ENCODE data around the gene SLC2A8.
A peak's percentile ranks its signal among the peaks of the same experiment; 100 is the strongest.

The SLC2A8 gene

DNA sequence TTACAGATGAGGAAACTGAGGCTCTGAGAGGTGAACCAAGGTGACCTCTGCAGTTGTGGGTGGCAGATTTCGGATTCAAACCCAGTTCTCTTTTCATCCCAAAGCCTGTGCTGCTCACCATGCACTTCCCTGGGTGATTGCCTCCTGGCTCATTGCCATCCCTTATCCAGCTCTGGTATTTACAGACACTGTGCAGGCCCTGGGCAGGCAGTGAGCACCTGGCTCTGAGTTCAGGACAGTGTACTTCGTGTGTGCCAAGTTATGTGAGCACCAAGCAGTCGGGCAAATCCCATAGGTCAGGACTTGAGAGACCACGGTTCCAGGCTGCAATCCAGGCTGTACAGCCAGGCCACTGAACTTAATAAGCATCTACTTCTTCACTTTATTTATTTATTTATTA is 55.7 kb downstream of the SLC2A8 start:
- TF ChIP-seq CTCF (IDR thresholded peaks at IDR 0.05; ENCODE audit: low read length, missing control alignments) = no peak
- no peak overlapping the region for H3K4me3 ChIP-seq (replicated peaks; ENCODE audit: low read depth, low read length)
- peak; percentile 43 for DNase-seq (ENCODE audit: low read depth)

- no peak for DNase-seq (ENCODE audit: low read depth)
- peak; percentile 31 for TF ChIP-seq CTCF (IDR thresholded peaks at IDR 0.05; ENCODE audit: low read length, missing control alignments)
Observed at GRCh38 chr9:127455324-127455992, 58.5 kb downstream of the SLC2A8 start.

GRCh38 chr9:127457191-127457878 is 60.4 kb downstream of the SLC2A8 start:
- H3K4me3 ChIP-seq (replicated peaks; ENCODE audit: low read depth, low read length) = no peak overlapping the region
- DNase-seq (ENCODE audit: low read depth) = no peak
- no peak for TF ChIP-seq CTCF (IDR thresholded peaks at IDR 0.05; ENCODE audit: low read length, missing control alignments)

More at GRCh38 chr9:127455324-127455992, 58.5 kb downstream of the SLC2A8 start:
- no peak overlapping the region for H3K4me3 ChIP-seq (replicated peaks; ENCODE audit: low read depth, low read length)

Measured in fibroblast of pulmonary artery (primary cell).